Body of pancreas (tissue), 4 donors: Measurements from ENCODE around the gene TAS2R50.

Experiments used
- CTCF ChIP-seq, 7 experiments: fragments of 450-650 bp in 4 of 7; fragments of 200-600 bp in 3 of 7; sonication (generic) in 3 of 7; IDR thresholded peaks; one replicate each; pipeline ENCODE4 v1.5.1; 2016 to 2019; ENCODE audit warnings: antibody characterized with exemption in 7 of 7
- POLR2A ChIP-seq, 3 donors: fragments of 450-650 bp; IDR thresholded peaks; one replicate each; pipeline ENCODE4 v1.6.1; 2016; ENCODE audit warnings: antibody characterized with exemption in 3 of 3, mild to moderate bottlenecking in 2 of 3

GRCh38 chr12:10967409-10967808 is 19.3 kb downstream of the TAS2R50 start:
- TF ChIP-seq CTCF (IDR thresholded peaks at IDR 0.05) (no peak), POLR2A (IDR thresholded peaks at IDR 0.05) (no peak)
